ENCODE measurements around the gene HELZ2. TPM values are rescaled to one million over a fixed set of nuclear protein-coding genes. Genes with fewer than 3 reads are reported as not detected.

Gene HELZ2
- total and polyA plus RNA-seq, 2 donors (not counting 1 experiment from before 2014, with no cell fraction given) = 36.3 to 52.6 TPM

GRCh38 chr20:63597651-63598478 is 23.8 kb upstream of the HELZ2 start:
- no peak overlapping the region for H3K27ac Mint-ChIP-seq
- peaks cover 0 to 8% of the 10 kb centered on the region in 2 donors for H3K4me1 ChIP-seq (ENCODE audit: control insufficient read depth in 2 of 2, insufficient read depth in 2 of 2, low read length in 2 of 2)
- DNase-seq = no peak
- peaks cover 8% of the 10 kb centered on the region for H4K20me1 ChIP-seq (ENCODE audit: control insufficient read depth, insufficient read depth, low read length, poor library complexity, severe bottlenecking)
- no peak for ATAC-seq (ENCODE audit: low read depth)
- peaks cover 6% of the 10 kb centered on the region for H3K4me1 Mint-ChIP-seq
- POLR2A ChIA-PET = interaction anchor here (0.6 kb wide), 3 partner anchors 24 to 311 kb away, joined by 3 to 5 read pairs (median 3); partner anchors contain the start of gene HELZ2
- H3K4me3 ChIP-seq (ENCODE audit: control extremely low read depth in 1 of 5, extremely low read depth in 1 of 5, insufficient read depth in 1 of 5, low read depth in 2 of 5, low read length in 4 of 5) = no peak overlapping the region
- H3K27me3 ChIP-seq (replicated peaks in 1 of 4; ENCODE audit: control extremely low read depth in 1 of 4, control insufficient read depth in 3 of 4, insufficient read depth in 4 of 4, low read length in 3 of 4) = no peaks in the 10 kb centered on the region
- no peaks in the 10 kb centered on the region for H3K9me3 Mint-ChIP-seq (ENCODE audit: insufficient read depth)
- peaks cover 6% of the 10 kb centered on the region for H3K79me2 ChIP-seq (ENCODE audit: control insufficient read depth, insufficient read depth, low read length)
- H3K36me3 ChIP-seq (replicated peaks in 1 of 2; ENCODE audit: control extremely low read depth in 1 of 2, control insufficient read depth in 1 of 2, extremely low read depth in 1 of 2, insufficient read depth in 2 of 2, low read length in 1 of 2) = peaks cover 2 to 61% of the 10 kb centered on the region in 2 experiments
- H3K27me3 Mint-ChIP-seq = no peaks in the 10 kb centered on the region
- H3K9me3 ChIP-seq (ENCODE audit: control extremely low read depth in 1 of 3, control insufficient read depth in 2 of 3, insufficient read depth in 1 of 3, low read length in 2 of 3) = peaks cover 0 to 9% (median 0%) of the 10 kb centered on the region in 3 donors
- intact Hi-C loops (cut with micrococcal nuclease) = no loop called here
- WGBS (ENCODE audit: insufficient coverage) = 95% methylated on average over 23 of the region's 23 CpGs
- H3K4me2 ChIP-seq (replicated peaks; ENCODE audit: low read depth, low read length, poor library complexity, severe bottlenecking) = no peak overlapping the region
- H2AFZ ChIP-seq (ENCODE audit: insufficient read depth, low read depth, low read length, poor library complexity, severe bottlenecking) = no peak overlapping the region
- no peak overlapping the region for H3K9ac ChIP-seq (ENCODE audit: low read length)
- H3K27ac ChIP-seq (ENCODE audit: low read length in 2 of 2) = no peak overlapping the region
- CTCF ChIA-PET = interaction anchor here (1.0 kb wide), 1 partner anchor 45 kb away, joined by 3 read pairs; no protein-coding TSS in a partner anchor
- H3K4me3 Mint-ChIP-seq = no peak overlapping the region
- no peak for TF ChIP-seq EZH2 (IDR thresholded peaks at IDR 0.05; ENCODE audit: borderline replicate concordance, insufficient read depth, low read depth, low read length, poor library complexity, severe bottlenecking)
- TF ChIP-seq, protein P1, sequence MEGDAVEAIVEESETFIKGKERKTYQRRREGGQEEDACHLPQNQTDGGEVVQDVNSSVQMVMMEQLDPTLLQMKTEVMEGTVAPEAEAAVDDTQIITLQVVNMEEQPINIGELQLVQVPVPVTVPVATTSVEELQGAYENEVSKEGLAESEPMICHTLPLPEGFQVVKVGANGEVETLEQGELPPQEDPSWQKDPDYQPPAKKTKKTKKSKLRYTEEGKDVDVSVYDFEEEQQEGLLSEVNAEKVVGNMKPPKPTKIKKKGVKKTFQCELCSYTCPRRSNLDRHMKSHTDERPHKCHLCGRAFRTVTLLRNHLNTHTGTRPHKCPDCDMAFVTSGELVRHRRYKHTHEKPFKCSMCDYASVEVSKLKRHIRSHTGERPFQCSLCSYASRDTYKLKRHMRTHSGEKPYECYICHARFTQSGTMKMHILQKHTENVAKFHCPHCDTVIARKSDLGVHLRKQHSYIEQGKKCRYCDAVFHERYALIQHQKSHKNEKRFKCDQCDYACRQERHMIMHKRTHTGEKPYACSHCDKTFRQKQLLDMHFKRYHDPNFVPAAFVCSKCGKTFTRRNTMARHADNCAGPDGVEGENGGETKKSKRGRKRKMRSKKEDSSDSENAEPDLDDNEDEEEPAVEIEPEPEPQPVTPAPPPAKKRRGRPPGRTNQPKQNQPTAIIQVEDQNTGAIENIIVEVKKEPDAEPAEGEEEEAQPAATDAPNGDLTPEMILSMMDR (IDR thresholded peaks at IDR 0.05) = no peak

GRCh38 chr20:63596423-63596822 is 22.4 kb upstream of the HELZ2 start:
- Mint-ChIP-seq H3K4me3 (no peak overlapping the region), H3K9me3 (ENCODE audit: insufficient read depth) (no peaks in the 10 kb centered on the region), H3K4me1 (no peaks in the 10 kb centered on the region), H3K27me3 (no peaks in the 10 kb centered on the region), H3K27ac (no peak overlapping the region)
- no peak overlapping the region for H2AFZ ChIP-seq (ENCODE audit: insufficient read depth, low read depth, low read length, poor library complexity, severe bottlenecking)
- no peak for DNase-seq
- H3K9me3 ChIP-seq (ENCODE audit: control extremely low read depth in 1 of 3, control insufficient read depth in 2 of 3, insufficient read depth in 1 of 3, low read length in 2 of 3) = peaks cover 0 to under 1% (median 0%) of the 10 kb centered on the region in 3 donors
- no peak overlapping the region for H3K4me3 ChIP-seq (ENCODE audit: control extremely low read depth in 1 of 5, extremely low read depth in 1 of 5, insufficient read depth in 1 of 5, low read depth in 2 of 5, low read length in 4 of 5)
- peaks cover 8% of the 10 kb centered on the region for H4K20me1 ChIP-seq (ENCODE audit: control insufficient read depth, insufficient read depth, low read length, poor library complexity, severe bottlenecking)
- peaks cover 6% of the 10 kb centered on the region for H3K79me2 ChIP-seq (ENCODE audit: control insufficient read depth, insufficient read depth, low read length)
- CTCF ChIA-PET = no interaction called here
- H3K4me1 ChIP-seq (ENCODE audit: control insufficient read depth in 2 of 2, insufficient read depth in 2 of 2, low read length in 2 of 2) = no peaks in the 10 kb centered on the region
- peaks cover 0 to 60% of the 10 kb centered on the region in 2 experiments for H3K36me3 ChIP-seq (replicated peaks in 1 of 2; ENCODE audit: control extremely low read depth in 1 of 2, control insufficient read depth in 1 of 2, extremely low read depth in 1 of 2, insufficient read depth in 2 of 2, low read length in 1 of 2)
- no peak overlapping the region for H3K27ac ChIP-seq (ENCODE audit: low read length in 2 of 2)
- H3K4me2 ChIP-seq (replicated peaks; ENCODE audit: low read depth, low read length, poor library complexity, severe bottlenecking) = no peak overlapping the region
- WGBS (ENCODE audit: insufficient coverage) = 100% methylated on average over 5 of the region's 6 CpGs
- ATAC-seq (ENCODE audit: low read depth) = no peak
- H3K27me3 ChIP-seq (replicated peaks in 1 of 4; ENCODE audit: control extremely low read depth in 1 of 4, control insufficient read depth in 3 of 4, insufficient read depth in 4 of 4, low read length in 3 of 4) = no peaks in the 10 kb centered on the region
- POLR2A ChIA-PET = no interaction called here
- H3K9ac ChIP-seq (ENCODE audit: low read length) = no peak overlapping the region
- TF ChIP-seq, protein P1 (IDR thresholded peaks at IDR 0.05) = no peak
- no peak for TF ChIP-seq EZH2 (IDR thresholded peaks at IDR 0.05; ENCODE audit: borderline replicate concordance, insufficient read depth, low read depth, low read length, poor library complexity, severe bottlenecking)
- intact Hi-C loops (cut with micrococcal nuclease) = no loop called here
